Measurements from ENCODE around the gene LRRC39.

The LRRC39 gene

DNA sequence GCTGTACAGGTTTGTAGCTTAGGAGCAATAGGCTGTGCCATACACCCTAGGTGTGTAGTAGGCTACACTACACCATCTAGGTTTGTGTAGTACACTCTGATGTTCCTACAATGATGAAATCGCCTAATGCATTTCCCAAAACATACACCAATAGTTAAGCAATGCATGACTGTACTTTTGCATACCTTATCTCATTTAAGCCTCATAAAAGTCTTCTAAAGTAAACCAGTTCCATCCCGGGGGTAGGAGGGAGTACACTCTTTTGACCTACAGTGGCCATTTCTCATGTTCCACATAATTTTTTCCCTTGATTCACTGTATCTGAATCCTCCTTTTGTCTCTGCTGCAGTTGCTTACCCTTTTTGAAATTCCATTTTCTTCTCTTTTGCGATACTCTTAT is 32.9 kb downstream of the LRRC39 start:
- no peaks in the 10 kb centered on the region for H3K27me3 ChIP-seq (ENCODE audit: insufficient read depth, low read depth, severe bottlenecking)
- H3K36me3 ChIP-seq, result peaks cover 63% of the 10 kb centered on the region
- DNase-seq, result no peak
- no peak overlapping the region for H3K27ac ChIP-seq
- TF ChIP-seq, protein P1, sequence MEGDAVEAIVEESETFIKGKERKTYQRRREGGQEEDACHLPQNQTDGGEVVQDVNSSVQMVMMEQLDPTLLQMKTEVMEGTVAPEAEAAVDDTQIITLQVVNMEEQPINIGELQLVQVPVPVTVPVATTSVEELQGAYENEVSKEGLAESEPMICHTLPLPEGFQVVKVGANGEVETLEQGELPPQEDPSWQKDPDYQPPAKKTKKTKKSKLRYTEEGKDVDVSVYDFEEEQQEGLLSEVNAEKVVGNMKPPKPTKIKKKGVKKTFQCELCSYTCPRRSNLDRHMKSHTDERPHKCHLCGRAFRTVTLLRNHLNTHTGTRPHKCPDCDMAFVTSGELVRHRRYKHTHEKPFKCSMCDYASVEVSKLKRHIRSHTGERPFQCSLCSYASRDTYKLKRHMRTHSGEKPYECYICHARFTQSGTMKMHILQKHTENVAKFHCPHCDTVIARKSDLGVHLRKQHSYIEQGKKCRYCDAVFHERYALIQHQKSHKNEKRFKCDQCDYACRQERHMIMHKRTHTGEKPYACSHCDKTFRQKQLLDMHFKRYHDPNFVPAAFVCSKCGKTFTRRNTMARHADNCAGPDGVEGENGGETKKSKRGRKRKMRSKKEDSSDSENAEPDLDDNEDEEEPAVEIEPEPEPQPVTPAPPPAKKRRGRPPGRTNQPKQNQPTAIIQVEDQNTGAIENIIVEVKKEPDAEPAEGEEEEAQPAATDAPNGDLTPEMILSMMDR (IDR thresholded peaks at IDR 0.05; ENCODE audit: low read depth, low read length), result no peak
- H3K9me3 ChIP-seq (ENCODE audit: severe bottlenecking), result no peaks in the 10 kb centered on the region
- no peak overlapping the region for H3K4me3 ChIP-seq (ENCODE audit: low read depth, low read length)

DNA sequence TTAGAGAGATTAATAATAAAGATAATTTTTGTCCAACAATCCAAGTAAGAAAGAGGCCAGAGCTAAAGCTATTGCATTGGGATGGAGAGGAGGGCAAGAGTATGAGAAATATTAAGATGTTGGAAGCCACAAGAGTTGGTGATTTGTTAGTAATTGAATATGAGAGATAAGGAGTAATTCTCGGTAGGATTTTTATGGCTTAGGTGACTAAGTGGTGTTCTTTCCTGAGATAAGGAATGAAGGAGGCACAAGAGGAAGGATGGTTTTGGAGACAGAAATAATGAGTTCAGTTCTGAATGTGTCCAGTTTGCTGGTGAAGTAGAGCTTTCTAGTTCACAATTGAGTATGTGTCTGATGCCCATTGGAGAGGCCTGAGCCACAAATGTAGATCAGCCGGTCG is 35.7 kb downstream of the LRRC39 start:
- peaks cover 73% of the 10 kb centered on the region for H3K36me3 ChIP-seq
- TF ChIP-seq, protein P1 (IDR thresholded peaks at IDR 0.05; ENCODE audit: low read depth, low read length), result no peak
- H3K9me3 ChIP-seq (ENCODE audit: severe bottlenecking), result no peaks in the 10 kb centered on the region
- H3K4me3 ChIP-seq (ENCODE audit: low read depth, low read length), result no peak overlapping the region
- H3K27ac ChIP-seq, result no peak overlapping the region
- no peaks in the 10 kb centered on the region for H3K27me3 ChIP-seq (ENCODE audit: insufficient read depth, low read depth, severe bottlenecking)
- DNase-seq, result no peak

DNA sequence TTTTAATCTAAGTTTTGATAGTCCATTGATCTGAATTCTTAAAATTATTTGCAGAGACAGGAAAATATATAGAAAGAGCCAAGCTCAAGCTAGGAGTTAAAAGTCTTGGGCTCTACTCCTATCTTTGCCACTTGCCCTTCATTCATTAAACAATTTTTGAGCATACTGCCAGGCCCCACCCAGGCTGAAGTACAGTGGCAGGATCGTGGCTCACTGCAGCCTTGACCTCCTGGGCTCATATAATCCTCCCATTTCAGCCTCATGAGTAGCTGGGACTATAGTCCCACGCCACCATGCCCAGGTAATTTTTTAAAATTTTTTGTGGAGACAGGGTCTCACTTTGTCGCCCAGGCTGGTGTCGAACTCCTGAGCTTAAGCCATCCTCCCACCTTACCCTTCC is 36.9 kb downstream of the LRRC39 start:
- Histone ChIP-seq H3K27me3 (ENCODE audit: insufficient read depth, low read depth, severe bottlenecking) (no peaks in the 10 kb centered on the region), H3K27ac (no peak overlapping the region), H3K4me3 (ENCODE audit: low read depth, low read length) (no peak overlapping the region), H3K9me3 (ENCODE audit: severe bottlenecking) (no peaks in the 10 kb centered on the region), H3K36me3 (peaks cover 75% of the 10 kb centered on the region)
- TF ChIP-seq, protein P1 (IDR thresholded peaks at IDR 0.05; ENCODE audit: low read depth, low read length), result no peak
- DNase-seq, result no peak

DNA sequence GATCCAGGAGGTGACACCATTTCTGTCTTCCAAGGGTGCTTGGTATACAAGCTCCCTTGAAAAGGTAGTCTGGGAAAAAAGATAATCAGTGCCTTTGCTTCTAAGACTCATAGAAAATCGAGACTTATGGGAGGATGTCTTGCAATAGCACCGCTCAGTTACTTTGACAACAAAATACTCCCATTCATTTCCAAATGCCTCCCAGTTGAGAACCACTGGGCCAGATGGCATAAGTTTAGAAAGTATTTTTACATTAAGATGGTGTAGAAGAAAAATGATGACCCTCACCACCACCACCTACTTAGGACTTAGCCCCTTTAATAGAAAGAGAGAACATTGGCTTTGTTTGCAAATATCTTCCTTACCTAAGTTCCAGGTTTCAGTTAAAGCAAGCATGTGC is 40.5 kb downstream of the LRRC39 start:
- H3K27ac ChIP-seq, result no peak overlapping the region
- H3K9me3 ChIP-seq (ENCODE audit: severe bottlenecking), result no peaks in the 10 kb centered on the region
- H3K27me3 ChIP-seq (ENCODE audit: insufficient read depth, low read depth, severe bottlenecking), result no peaks in the 10 kb centered on the region
- H3K36me3 ChIP-seq, result peaks cover 51% of the 10 kb centered on the region
- DNase-seq, result no peak
- TF ChIP-seq, protein P1 (IDR thresholded peaks at IDR 0.05; ENCODE audit: low read depth, low read length), result no peak
- no peak overlapping the region for H3K4me3 ChIP-seq (ENCODE audit: low read depth, low read length)

DNA sequence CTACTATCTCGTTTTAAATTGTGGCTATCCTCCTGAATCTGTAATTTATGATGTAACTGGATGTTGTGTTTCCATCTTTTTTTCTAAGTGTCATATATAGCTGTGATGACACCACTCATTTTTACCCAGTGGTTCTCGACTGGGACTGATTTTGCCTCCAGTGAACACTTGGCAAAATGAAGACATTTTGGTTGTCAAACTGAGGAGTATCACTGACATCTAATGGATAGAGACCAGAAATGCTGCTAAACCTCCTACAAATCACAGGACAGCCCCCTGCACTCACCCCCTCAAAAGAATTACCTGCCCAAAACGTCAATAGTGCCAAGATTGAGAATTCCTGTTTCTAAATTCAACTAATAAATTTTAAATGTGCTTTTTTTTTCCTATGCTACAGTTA is 43.2 kb downstream of the LRRC39 start:
- no peak for DNase-seq
- peaks cover 32% of the 10 kb centered on the region for H3K36me3 ChIP-seq
- TF ChIP-seq, protein P1 (IDR thresholded peaks at IDR 0.05; ENCODE audit: low read depth, low read length), result no peak
- no peaks in the 10 kb centered on the region for H3K27me3 ChIP-seq (ENCODE audit: insufficient read depth, low read depth, severe bottlenecking)
- H3K9me3 ChIP-seq (ENCODE audit: severe bottlenecking), result no peaks in the 10 kb centered on the region
- no peak overlapping the region for H3K4me3 ChIP-seq (ENCODE audit: low read depth, low read length)
- no peak overlapping the region for H3K27ac ChIP-seq

All from WERI-Rb-1 (cell line).